GM21515 (cell line): ENCODE data around the gene SLC25A15.
A peak's percentile ranks its signal among the peaks of the same experiment; 100 is the strongest.

Source experiments
- ATAC-seq: cut with Tn5 transposase; IDR thresholded peaks from one replicate; pipeline ENCODE4 v1.9.1; 2021; ENCODE audit not compliant: unreplicated experiment

Gene SLC25A15

DNA sequence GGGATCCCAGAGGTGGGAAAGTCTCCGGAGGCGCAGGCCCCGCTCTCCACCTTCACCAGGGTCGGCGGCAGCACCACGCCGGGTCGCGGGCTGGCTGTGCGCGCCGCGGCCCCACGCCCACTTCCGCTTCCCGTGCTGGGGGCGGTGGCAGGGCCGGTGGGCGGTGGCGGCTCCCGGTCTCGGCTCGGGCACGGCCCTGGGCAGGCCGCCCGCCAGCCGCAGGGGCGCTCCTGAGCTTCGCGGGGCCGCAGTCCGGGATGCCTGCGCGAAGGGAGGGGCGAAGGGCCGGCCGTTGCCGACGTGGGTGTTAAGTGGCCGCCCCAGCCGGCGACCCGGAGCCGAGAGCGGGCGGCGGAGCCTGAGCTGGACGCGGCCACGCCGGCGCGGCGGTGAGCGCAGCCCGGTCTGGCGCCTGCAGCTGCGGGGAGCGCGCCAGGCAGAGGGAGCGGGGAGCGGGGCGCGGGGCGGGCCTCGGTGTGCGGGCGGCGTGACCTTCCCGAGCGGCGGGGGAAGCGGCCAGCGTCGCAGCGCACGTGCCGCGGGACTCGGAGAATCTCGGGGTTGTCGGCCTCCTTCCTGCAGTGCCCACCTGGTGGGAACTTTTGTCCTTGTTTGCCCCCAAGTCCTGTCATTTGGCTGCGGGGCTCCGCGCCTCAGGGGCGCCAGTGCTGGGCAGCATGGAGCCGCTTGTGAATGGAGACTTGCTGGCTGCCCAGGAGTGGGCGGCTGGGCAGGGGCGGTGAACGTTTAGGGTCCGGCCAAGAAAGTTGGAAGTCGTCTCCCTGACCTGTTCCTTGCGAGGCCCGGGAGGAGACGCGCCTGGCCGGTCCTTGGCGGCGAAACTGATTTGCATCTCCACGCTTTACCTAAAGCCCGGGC is at the start of gene SLC25A15:
TSS of gene SLC25A15 (plus strand) at position 337 of the 879 bp plus-strand sequence. CDS start 3,616 bp downstream, outside the sequence.
- ATAC-seq = peak; percentile 83

DNA sequence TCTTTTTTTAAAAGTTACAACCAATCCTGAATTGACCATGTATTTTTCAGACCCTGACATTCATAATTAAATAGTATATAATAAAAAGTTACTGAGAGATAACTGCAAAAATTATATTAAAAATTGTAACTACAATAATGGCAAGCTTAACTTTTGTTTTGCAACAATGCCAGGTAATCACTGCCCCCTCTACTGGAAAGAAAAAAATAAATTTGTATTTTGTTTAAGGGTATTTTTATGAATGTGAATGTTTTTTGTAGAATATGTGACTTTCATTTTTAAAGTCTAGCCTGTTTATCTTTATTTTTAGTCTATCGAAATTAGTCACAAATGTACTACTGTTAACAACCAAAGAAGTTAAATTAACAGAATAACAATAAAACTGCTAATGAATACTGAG is 40.1 kb upstream of the SLC25A15 start:
- ATAC-seq = no peak

DNA sequence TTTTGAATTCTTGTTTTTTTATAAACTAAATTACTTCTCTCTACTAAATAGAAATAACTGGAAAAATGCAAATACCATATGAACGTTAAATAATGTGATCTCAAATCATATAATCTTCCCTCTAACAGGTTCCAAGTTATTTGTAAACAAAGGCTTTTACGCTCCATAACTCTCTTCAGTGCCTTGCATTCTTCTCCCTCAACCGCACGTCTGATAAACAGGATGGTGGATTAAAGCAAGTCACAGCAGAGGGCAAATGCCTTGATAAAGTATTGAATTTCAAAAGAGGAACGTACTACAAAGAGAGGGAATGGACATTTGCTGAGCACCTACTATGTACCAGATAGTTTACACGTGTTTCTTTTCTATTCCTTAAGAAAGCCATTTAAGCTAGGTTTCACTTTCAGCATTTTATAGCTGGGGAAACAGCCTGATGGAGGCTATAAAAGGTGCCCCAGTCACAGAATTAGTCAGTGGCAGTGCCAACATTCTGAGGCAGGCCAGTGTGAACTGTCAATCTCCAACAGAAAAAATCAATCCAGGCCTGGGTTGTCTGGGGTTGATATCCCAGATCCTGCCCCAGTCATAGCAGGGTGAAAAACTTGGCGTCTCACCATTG is 34.2 kb upstream of the SLC25A15 start:
- ATAC-seq = no peak

DNA sequence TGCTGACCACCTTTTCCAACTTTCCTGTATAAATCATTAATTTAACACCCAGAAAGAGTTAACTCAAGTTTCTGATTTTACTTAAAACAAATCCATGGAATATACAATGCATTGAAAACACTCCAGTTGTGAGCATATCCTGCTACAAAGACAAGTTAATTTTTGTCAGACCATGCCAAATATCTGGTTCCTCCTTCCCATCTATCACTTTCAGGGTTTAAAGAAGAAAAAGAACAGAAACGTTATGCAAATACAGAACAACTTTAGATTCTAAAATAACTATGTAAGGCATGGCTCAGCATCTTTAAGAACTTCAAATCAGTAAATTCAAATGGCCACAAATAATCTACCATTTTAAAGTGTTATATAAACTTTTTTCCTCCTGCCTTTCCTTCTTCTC is 33.4 kb upstream of the SLC25A15 start:
- ATAC-seq = peak; percentile 56

DNA sequence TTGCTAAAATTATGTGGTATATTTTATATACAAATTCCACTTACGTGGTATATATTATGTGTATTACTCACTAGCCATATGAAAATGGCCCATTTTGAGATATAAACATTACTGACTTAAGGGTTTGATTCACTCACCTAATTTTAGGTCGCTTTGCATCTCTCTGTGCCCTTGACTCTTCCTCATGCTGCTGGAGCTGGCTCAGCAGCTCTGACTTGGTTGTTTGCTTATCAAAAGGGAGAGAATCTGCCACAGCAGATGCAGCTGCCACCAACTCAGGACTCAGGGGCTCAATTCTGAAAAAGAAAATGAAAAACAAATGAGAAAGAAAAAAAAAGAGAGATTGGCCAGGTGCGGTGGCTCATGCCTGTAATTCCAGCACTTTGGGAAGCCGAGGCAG is 30.6 kb upstream of the SLC25A15 start:
- ATAC-seq = no peak

DNA sequence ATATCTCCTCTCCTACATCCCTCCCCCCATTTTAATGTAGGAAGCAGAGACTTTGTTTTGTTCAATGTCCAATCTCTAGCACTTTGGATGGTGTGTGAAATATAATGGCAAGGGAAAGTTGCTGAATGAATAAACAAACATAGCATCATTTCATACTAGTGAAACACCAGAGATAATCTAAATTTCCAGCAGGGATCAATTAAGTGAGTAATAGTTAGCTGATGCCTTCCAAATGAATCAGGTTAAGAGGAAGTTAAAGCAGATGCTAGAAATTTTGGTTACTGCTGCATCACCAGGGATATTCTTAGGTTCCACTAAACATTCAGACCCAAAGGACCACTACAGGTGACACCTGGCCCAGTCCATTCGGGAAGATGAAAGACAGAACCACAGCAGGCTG is 26.6 kb upstream of the SLC25A15 start:
- no peak for ATAC-seq

DNA sequence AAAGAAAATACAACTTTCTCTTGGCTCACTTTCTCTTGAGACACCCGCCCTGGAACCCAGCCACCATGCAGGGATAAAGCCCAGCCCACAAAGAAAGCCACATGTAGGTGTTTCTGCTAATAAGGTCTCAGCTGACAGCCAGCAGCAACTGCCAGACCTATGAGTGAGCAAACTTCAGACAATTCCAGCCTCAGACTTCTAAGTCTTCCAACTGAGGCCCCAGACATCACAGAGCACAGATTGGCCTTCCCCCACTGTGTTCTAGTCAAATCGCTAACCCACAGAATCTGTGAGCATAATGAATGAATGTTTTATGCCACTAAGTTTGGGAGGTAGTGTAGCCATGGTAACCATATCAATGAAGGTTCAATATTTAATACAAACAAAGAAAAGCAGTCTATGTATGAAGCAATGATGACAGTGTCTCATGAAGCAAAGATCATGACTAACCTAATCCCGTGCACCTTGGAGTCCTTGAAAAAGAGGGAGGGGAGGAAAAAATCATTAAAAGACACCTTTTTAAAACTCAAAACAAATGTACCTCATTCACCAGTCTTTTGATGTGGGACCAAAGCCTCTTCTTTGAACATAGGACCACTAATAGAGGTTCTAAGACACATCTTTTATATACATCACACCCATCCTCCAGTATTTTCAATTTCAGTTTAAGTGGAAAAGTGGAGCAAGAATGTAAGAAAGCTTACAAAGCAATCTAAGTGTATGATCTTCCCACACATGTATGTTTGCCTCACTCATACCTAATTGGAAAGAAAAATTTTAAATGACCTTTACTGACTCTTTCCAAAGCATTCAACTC is 24.6 kb upstream of the SLC25A15 start:
- no peak for ATAC-seq

DNA sequence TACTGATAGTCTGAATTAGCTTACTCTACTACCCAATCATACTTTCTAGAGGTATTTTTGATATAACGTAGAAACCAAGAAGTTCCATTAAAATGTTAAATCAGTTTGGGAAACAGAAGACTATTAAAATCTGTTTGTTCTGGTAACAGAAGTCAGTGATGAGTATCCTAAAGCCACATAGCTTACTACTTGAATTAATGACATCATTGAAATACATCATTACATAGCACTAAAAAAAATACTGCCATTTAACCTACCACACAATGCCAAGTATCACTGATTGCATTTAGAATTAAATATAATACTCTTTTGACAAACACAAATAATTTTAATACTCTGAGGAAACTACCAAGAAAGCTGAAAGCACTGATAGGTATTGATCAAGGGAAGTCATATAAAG is 23.8 kb upstream of the SLC25A15 start:
- ATAC-seq = no peak

DNA sequence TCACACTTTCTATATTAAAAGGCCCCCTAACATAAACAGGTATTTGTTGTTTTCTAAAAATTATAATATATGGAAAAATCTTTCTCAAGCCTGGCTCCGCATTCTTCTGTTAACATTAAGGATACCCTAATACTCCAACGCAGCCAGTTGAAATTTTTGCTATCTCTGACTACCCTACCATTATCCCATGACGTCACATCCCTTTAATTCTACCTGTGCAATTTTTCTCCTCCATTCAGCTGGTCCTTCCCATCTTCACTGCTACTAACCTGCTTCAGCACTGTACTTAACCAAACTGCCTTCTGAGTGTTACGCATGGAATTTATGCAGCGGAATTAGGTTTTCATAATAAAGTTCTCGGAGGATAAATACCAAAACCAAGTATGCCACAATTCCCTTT is 19.4 kb upstream of the SLC25A15 start:
- ATAC-seq = no peak

DNA sequence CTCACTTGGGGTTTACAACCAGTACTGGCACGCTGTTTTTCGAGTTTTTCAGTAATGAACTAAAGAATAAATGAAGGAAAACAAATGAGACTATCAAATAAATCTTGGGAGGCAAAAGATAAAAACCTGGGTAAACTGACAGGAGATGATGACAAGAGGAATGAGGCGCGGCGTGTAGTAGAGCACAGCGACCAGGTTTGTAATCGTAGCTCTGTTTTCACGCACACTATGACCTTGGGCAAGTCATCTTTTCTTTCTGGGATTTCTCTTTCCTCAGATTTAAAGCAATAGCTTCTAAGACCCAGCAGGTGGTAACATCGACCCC is 18.8 kb upstream of the SLC25A15 start:
- no peak for ATAC-seq

DNA sequence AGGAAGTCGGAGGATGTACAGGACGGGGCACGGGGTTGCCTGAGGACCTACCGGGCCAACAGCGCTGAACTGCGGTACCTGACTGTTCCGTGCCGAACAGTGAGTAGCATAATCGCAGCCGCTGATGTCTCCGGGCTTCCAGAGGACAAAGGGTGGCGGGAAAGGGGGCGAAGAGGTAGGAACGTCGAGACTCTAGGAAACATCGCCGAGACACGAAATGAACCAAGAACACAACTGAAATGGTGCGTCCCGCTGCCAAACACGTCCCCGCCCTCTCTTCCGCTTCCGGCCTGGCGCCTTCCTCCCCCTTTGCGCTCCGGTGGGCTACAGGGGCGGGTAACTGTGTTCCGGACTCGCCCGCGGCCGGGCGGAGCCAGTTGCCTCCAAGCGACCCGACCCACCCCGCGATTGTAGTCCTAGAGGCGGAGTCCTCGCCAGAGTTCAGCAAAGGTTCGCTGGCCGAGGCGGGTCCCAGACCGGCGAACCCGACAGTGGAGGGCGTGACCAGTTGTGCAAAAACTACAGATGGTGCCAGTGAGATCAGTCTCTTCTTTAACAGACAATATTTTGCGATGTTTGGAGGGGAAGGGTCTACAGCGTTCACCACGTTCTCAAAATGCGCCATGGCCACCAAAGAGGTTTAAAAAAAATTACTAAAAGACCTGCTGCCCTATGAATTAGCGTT is 18.3 kb upstream of the SLC25A15 start, which contains the start of gene MRPS31:
TSS of gene MRPS31 (minus strand) at position 257 of the 685 bp plus-strand sequence. CDS start at position 203, 54 bp downstream.
- peak; percentile 97 for ATAC-seq

DNA sequence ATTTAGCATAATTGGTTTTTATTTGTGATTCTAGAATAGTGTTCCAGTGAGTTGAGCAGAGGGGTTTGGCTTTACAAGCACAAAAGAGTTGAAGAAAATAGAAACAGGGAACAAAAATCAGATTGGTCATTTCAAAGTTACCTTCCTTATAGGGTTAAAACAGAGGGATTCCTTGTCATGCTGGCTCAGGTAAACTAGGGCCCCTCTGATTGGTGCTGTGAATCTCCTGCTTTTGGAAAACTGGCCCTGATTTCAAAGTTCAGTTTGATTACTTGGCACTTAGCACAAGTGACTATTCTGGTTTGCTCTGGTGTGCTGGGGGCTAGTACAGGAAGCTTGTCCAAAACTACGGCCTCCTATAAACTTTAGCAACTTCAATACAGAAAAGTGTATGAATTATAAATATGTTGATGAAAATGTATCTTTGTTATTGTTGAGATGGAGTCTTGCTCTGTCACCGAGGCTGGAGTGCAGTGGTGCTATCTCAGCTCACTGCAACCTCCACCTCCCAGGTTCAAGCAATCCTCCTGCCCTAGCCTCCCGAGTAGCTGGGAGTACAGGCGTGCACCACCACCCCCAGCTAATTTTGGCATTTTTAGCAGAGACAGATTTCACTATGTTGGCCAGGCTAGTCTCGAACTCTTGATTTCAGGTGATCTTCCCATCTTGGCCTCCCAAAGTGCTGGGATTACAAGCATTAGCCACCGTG is 16.5 kb upstream of the SLC25A15 start:
- ATAC-seq = no peak

DNA sequence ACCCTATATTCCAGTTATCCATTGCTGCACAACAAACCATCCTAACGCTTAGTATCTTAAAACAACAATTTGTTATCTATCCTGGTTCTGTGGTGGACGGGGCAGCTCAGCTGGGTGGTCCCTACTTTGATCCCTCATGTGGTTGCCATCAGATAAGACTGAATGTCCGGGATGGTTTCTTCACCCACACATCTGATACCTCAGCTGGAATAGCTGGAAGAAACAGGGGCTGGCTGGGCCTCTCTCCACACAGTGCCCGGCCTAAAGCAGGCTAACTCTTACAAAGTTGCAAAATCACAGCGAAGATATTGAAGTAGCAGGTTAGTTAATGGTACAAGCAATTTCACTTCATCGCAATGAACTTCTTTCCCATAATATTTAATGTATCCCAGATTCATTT is 14.7 kb upstream of the SLC25A15 start:
- ATAC-seq = no peak

DNA sequence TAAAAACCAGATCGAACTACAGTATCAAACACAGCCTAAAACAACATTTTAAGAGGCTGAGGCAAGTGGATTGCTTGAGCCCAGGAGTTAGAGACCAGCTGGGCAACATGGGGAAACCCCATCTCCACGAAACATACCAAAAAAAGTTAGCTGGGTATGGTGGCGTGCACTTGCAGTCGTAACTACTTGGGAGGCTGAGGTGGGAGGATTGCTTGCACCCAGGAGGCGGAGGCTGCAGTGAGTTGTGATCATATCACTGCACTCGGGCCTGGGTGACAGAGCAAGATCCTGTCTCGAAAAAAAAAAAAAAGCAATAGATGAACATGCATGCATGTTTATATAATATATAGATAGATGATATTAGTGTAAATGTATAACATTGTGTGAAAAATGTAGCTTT is 13.2 kb upstream of the SLC25A15 start:
- ATAC-seq = no peak

DNA sequence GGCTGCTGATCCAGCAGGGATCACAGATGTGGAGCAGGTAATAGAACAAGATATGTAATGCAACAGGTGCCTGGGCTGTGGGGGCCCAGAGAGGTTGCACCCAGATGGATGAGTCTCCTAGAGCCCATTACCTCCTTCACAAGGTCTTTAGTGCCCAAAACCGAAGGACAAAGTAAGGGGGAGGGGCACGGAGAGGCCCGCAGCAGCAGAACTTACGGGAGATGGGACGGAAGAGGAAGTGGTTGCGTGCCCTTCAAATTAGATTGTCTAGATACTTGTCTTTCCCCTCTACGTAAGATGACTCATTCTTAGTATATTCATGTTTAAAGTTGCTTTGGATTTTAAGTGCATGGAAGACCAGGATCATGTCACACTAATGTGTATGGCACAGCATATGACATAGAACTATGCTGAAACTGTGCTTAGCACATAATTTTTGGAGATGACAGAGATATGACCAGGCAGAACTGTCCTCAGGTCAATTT is 12.7 kb upstream of the SLC25A15 start:
- peak; percentile 39 for ATAC-seq

DNA sequence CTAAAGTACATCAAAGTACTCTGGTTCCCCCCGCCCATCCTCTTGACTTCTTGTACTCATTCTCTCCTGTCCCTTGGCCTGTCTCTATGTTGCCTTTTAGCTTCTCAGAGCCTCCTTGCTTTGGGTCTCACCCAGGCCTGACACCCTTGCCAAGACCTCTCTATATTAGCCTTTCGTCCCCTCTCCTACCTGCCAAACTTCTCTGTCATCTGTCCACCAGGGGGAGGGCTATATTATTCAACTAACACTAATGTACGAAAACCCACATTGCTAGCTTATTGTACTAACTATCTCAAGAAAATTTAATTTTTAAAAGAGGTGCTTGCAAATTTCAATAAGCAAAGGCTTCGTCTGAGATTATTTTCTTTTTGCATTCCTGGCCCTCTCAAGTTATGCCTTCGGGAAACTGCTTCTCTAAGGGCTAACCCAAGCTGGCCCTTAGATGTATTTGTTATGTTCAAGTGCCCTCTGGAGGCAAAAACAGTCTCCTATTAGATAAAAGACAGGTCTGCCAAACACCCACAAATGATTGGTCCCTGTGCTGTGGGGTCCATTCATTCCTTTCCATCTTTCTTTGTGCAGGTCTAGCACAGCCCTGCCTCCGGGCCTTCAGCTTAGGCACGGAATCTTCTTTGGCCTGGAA is 12.1 kb upstream of the SLC25A15 start:
- ATAC-seq = peak; percentile 78

DNA sequence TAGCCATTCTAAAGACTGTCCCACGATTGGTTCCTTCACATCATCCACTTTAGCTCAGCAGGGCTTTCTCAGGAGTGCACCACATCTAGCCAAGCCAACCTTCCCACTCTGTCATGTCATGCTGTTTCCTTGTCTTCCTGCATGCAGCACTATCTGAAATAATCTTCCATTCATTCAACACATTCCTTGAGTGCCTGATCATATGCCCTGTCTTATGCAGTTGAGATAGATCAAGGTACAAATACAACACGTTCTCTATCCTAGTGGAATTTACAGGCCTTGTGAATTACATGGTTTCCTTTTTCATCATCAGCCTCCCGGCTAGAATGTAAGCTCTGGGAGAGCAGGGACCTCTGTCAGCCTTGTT is 11.6 kb upstream of the SLC25A15 start:
- ATAC-seq = no peak

DNA sequence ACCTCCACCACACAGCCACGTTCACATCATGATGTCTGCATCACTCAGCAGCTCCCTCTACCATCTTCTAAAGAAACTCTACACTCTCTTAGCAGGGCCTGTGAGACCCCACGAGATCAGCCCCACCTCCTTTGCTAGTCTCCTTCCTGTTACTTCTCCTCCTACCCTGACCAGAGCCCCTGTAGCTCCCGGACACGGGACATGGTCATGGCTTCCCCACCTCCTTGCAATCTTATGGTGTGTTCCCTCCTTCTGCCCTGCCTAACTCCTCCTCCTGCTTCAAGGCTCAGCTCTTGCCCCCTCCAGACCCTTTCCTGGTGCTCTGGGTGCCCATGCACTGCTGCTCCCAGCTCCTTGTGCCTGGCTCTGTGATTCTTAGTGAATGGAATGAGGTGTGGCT is 10.4 kb upstream of the SLC25A15 start:
- ATAC-seq = no peak

DNA sequence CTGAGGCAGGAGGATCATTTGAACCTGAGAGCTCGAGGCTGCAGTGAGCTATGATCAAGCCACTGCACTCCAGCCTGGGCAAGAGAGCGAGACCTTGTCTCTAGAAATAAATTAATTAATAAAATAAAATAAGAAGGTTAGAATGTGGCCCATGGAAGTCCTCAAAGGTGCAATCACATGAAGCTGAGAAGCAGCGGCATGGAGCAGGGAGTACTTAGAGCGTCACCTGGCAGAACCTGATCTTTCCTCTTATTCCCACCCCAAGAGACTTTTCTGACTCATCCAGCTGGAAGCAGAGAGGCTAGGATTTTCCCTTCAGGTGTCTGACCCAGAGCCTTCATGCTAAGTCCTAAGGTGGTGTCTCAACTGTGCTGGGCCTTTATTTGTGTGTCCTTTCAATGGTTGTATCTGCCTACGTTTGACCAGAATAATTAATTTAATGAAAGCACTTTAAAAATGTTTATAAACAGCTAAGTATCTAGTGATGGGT is 9.6 kb upstream of the SLC25A15 start:
- no peak for ATAC-seq
